ENCODE results near the gene NKG7. TPM values are rescaled to one million over a fixed set of nuclear protein-coding genes. Genes with fewer than 3 reads are reported as not detected.
A peak's percentile ranks its signal among the peaks of the same experiment; 100 is the strongest.

NKG7 gene
- total and polyA plus RNA-seq, 9 donors, result 0.40 to 4.4 (median 1.6) TPM

GRCh38 chr19:51365211-51365964, 7.1 kb downstream of the NKG7 start:
- intact Hi-C loops (cut with DNase I), result loop anchor here in 1 of 4 donors (10.0 kb wide), 1 partner anchor 339 kb away; no protein-coding TSS in a partner anchor
- peaks cover 7% of the 10 kb centered on the region for H3K4me1 ChIP-seq (ENCODE audit: insufficient read depth)
- no peaks in the 10 kb centered on the region for H3K36me3 ChIP-seq
- no peaks in the 10 kb centered on the region for H3K27me3 ChIP-seq
- DNase-seq, result peak in 4 of 5 donors; percentile 30 to 50 (median 48)
- peak overlapping the region; percentile 50 to 88 for H3K27ac ChIP-seq
- H3K9me3 ChIP-seq, result no peaks in the 10 kb centered on the region
- TF ChIP-seq EP300 (IDR thresholded peaks at IDR 0.05) (no peak), POLR2A (IDR thresholded peaks at IDR 0.05) (no peak), CTCF (IDR thresholded peaks at IDR 0.05) (no peak)
- WGBS, 3 donors, result 11 to 17% (median 12%) methylated on average over 10 of the region's 10 CpGs
- peak overlapping the region; percentile 95 for H3K4me3 ChIP-seq

DNA sequence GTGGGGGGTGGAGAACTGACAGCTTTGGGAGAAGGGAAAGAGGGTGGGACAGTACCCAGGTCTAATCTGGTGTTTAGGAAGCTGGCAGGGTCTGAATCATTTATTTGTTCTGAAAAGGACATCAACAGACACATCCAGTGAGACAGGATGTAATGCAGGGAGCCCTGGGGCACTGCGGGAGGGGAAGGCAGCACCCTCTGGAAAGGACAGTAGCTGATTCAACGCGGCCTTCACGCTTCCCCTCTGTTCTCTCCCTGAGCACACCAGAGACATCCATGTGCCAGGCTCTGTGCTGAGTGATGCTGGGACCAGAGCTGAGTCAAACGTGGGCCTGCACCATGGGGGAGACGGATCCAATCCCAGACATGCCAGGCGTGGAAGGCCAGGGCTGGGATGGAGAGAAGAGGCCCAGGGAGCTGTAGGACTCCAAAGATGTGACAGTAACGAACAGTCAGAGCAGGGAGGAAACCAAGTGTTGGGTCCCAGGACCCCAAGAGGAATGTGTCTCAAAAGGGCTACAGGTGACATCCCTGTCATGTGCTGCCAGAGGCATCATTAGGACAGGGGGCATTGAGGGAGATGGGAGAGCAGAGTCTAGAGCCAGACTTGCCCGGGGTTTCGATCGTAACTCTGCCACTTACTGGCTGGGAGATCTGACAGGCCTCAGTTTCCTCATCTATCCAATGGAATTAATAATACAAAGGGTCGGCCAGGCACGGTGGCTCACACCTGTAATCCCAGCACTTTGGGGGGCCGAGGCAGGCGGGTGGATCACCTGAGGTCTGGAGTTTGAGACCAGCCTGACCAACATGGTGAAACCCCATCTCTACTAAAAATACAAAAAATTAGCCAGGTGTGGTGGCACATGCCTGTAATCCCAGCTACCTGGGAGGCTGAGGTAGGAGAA, 8.0 kb downstream of the NKG7 start:
- Histone ChIP-seq H3K4me3 (no peak overlapping the region), H3K27me3 (no peaks in the 10 kb centered on the region), H3K27ac (no peak overlapping the region), H3K4me1 (ENCODE audit: insufficient read depth) (peaks cover 7% of the 10 kb centered on the region), H3K9me3 (no peaks in the 10 kb centered on the region), H3K36me3 (no peaks in the 10 kb centered on the region)
- intact Hi-C loops (cut with DNase I), result loop anchor here in 1 of 4 donors (10.0 kb wide), 1 partner anchor 340 kb away; no protein-coding TSS in a partner anchor
- 79 to 86% (median 85%) methylated on average over 15 of the region's 15 CpGs for WGBS, 3 donors
- TF ChIP-seq POLR2A (IDR thresholded peaks at IDR 0.05) (no peak), CTCF (IDR thresholded peaks at IDR 0.05) (no peak), EP300 (IDR thresholded peaks at IDR 0.05) (no peak)
- DNase-seq, result no peak

GRCh38 chr19:51361239-51361638, 11.2 kb downstream of the NKG7 start:
- H3K27ac ChIP-seq, result no peak overlapping the region
- H3K9me3 ChIP-seq, result no peaks in the 10 kb centered on the region
- no peak for DNase-seq
- H3K4me3 ChIP-seq, result no peak overlapping the region
- 91 to 94% (median 92%) methylated on average over 13 of the region's 13 CpGs for WGBS, 3 donors
- no peaks in the 10 kb centered on the region for H3K27me3 ChIP-seq
- TF ChIP-seq POLR2A (IDR thresholded peaks at IDR 0.05), result no peak
- no peaks in the 10 kb centered on the region for H3K36me3 ChIP-seq
- intact Hi-C loops (cut with DNase I), result loop anchor here in 1 of 4 donors (10.0 kb wide), 1 partner anchor 344 kb away; no protein-coding TSS in a partner anchor
- H3K4me1 ChIP-seq (ENCODE audit: insufficient read depth), result peaks cover 4% of the 10 kb centered on the region

DNA sequence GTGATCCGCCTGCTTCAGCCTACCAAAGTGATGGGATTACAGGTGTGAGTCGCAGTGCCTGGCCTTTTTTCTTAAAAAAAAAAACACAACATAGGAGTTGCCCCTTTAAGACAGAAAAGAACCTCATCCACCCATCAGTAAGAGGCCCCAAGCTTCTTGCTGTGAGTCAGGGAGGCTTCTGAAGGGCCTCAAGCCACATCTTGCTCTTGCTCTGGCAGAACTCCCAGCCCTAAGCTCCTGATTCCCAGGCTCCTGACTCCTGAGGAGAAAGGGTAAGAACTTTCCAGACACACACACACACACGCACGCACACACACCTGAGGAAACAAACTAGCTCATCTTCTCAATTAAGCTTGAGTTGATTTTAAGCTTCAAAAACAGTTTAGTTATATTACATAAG, 13.2 kb downstream of the NKG7 start:
- intact Hi-C loops (cut with DNase I), result no loop called here
- Histone ChIP-seq H3K4me3 (no peak overlapping the region), H3K36me3 (no peaks in the 10 kb centered on the region), H3K4me1 (ENCODE audit: insufficient read depth) (no peaks in the 10 kb centered on the region), H3K27ac (no peak overlapping the region), H3K9me3 (no peaks in the 10 kb centered on the region), H3K27me3 (no peaks in the 10 kb centered on the region)
- DNase-seq, result no peak
- no peak for TF ChIP-seq EP300 (IDR thresholded peaks at IDR 0.05)
- no peak for TF ChIP-seq POLR2A (IDR thresholded peaks at IDR 0.05)
- no peak for TF ChIP-seq CTCF (IDR thresholded peaks at IDR 0.05)
- WGBS, 3 donors, result 73 to 93% (median 88%) methylated on average over 4 of the region's 4 CpGs
